Parathyroid adenoma (tissue), 2 donors: ENCODE measurements around the gene DNM2.

Source experiments
- H2AFZ ChIP-seq: fragments of 300-600 bp; sonication (generic); one replicate; pipeline ENCODE4 v1.7.0; 2017; ENCODE audit warnings: antibody characterized with exemption, mild to moderate bottlenecking
- H3K27ac ChIP-seq: fragments of 300-600 bp; sonication (generic); one replicate; pipeline ENCODE4 v1.7.0; 2017
- H3K27me3 ChIP-seq: fragments of 300-600 bp; sonication (generic); one replicate; pipeline ENCODE4 v1.7.0; 2017; ENCODE audit warnings: low read length; ENCODE audit not compliant: control insufficient read depth, insufficient read depth
- H3K36me3 ChIP-seq: fragments of 300-600 bp; sonication (generic); one replicate; pipeline ENCODE4 v1.7.0; 2017; ENCODE audit warnings: low read length; ENCODE audit not compliant: control insufficient read depth, insufficient read depth
- H3K4me1 ChIP-seq: fragments of 300-600 bp; sonication (generic); one replicate; pipeline ENCODE4 v1.7.0; 2017; ENCODE audit warnings: control low read depth
- H3K4me2 ChIP-seq: fragments of 300-600 bp; sonication (generic); one replicate; pipeline ENCODE4 v1.7.0; 2017; ENCODE audit warnings: low read length
- H3K4me3 ChIP-seq: fragments of 300-600 bp; sonication (generic); one replicate; pipeline ENCODE4 v1.7.0; 2017; ENCODE audit warnings: low read depth, low read length
- H3K79me2 ChIP-seq: fragments of 300-600 bp; sonication (generic); one replicate; pipeline ENCODE4 v1.7.0; 2017; ENCODE audit warnings: control low read depth
- H3K9ac ChIP-seq: fragments of 300-600 bp; sonication (generic); one replicate; pipeline ENCODE4 v1.7.0; 2017; ENCODE audit warnings: mild to moderate bottlenecking
- H3K9me3 ChIP-seq: fragments of 300-600 bp; sonication (generic); one replicate; pipeline ENCODE4 v1.7.0; 2017; ENCODE audit warnings: low read length; ENCODE audit not compliant: control insufficient read depth
- TF ChIP-seq, protein P1 (sequence below): fragments of 300-600 bp; sonication (generic); IDR thresholded peaks from one replicate; pipeline ENCODE4 v1.7.0; 2017; ENCODE audit warnings: antibody characterized with exemption, mild to moderate bottlenecking
- donor health status: primary hyperparathyroidism.

Gene DNM2

DNA sequence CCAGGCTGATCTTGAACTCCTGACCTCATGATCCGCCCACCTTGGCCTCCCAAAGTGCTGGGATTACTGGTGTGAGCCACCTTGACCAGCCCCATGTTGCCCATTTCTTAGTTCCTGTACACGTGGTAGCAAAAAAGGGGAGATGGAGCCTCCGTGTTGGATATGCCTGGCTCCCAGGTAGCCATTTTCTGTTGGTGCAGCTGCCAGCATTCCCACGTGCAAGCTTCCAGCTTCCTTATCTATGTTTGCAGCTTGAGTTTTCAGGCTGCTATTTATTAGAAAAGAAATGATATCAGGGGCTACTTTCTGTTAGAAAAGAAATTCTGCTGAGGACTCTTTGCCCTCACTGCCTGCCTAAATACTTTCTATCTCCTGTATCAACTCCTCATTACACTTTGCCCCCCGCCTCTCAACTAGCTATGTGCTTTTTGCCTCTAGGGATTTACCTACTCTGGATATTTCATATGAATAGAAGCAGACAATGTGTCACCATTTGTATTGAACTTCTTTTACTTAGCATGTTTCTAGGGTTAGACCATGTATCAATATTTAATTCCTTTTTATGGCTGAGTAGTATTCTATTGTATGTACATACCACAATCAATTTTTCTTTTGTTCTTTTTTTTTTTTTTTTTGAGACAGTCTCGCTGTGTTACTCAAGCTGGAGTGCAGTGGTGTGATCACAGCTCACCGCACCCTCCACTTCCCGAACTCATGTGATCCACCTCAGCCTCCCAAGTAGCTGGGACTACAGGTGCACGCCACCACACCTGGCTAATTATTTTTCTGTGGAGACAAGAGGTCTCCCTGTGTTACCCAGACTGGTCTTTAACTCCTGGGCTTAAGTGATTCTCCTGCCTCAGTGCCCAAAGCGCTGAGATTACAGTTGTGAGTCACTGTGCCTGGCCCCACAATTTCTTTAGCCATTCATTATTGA, 121.5 kb downstream of the DNM2 start:
- Histone ChIP-seq H2AFZ (no peak overlapping the region), H3K4me2 (no peak overlapping the region), H3K36me3 (no peaks in the 10 kb centered on the region), H3K27ac (no peak overlapping the region), H3K4me1 (no peaks in the 10 kb centered on the region), H3K9me3 (no peaks in the 10 kb centered on the region), H3K9ac (no peak overlapping the region), H3K27me3 (no peaks in the 10 kb centered on the region), H3K4me3 (no peak overlapping the region), H3K79me2 (no peaks in the 10 kb centered on the region)
- TF ChIP-seq, protein P1, sequence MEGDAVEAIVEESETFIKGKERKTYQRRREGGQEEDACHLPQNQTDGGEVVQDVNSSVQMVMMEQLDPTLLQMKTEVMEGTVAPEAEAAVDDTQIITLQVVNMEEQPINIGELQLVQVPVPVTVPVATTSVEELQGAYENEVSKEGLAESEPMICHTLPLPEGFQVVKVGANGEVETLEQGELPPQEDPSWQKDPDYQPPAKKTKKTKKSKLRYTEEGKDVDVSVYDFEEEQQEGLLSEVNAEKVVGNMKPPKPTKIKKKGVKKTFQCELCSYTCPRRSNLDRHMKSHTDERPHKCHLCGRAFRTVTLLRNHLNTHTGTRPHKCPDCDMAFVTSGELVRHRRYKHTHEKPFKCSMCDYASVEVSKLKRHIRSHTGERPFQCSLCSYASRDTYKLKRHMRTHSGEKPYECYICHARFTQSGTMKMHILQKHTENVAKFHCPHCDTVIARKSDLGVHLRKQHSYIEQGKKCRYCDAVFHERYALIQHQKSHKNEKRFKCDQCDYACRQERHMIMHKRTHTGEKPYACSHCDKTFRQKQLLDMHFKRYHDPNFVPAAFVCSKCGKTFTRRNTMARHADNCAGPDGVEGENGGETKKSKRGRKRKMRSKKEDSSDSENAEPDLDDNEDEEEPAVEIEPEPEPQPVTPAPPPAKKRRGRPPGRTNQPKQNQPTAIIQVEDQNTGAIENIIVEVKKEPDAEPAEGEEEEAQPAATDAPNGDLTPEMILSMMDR: no peak

DNA sequence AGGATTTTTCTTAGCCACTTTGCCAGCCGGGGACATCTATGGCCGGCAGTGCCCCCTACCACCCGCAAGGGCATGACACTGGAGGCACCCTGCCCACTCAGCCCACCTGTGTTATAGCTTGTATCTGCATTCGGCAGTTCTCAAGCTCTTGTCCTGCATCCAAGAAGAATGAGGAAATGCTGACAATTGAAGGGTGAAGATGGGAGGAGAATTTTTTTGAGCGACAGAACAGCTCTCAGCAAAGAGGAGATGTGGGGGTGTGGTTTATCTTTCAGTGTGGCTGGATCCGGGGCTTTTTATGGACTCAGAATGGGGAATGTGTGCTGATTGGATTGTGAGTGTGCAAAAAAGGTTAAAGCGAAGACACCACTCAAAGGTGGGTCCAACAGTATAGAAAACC, 124.9 kb downstream of the DNM2 start:
- Histone ChIP-seq H3K4me1 (no peaks in the 10 kb centered on the region), H3K36me3 (no peaks in the 10 kb centered on the region), H3K9me3 (no peaks in the 10 kb centered on the region), H3K27me3 (no peaks in the 10 kb centered on the region), H3K27ac (no peak overlapping the region), H2AFZ (no peak overlapping the region), H3K79me2 (no peaks in the 10 kb centered on the region), H3K4me3 (no peak overlapping the region), H3K9ac (no peak overlapping the region), H3K4me2 (no peak overlapping the region)
- TF ChIP-seq, protein P1: no peak

DNA sequence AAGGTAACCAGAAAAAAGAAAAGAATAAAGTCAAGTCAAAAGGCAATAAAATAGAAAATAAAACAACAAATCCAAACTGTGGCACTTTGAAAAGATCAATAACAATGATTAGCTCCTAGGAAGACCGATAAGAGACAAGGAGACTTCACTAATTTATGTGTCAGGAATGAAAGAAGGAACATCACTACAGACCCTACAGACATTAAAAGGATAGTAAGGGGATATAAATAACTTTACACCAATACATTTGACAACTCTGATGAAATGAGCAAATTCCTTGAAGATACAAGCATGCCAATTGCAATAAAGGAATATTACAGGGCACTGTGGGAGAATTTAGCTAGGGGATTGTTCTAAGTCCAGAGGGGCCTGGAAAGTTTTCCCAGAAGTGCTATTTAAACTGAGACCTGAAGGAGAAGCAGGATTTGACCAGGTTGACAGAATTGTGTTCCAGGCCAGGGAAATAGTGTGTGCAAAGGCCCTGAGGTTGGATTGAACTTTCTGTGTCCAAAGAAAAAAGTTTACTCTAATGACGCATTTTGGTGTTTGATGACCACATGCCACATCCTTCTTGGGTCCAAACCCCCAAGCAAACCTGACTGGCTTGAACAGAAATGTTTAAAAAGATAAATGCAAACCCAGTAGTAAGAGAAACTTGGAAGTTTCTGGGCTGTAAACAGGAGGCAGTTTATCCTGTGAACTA, 128.8 kb downstream of the DNM2 start:
- TF ChIP-seq, protein P1: no peak
- H3K4me2 ChIP-seq: no peak overlapping the region
- no peak overlapping the region for H2AFZ ChIP-seq
- no peaks in the 10 kb centered on the region for H3K4me1 ChIP-seq
- H3K9me3 ChIP-seq: no peaks in the 10 kb centered on the region
- no peaks in the 10 kb centered on the region for H3K36me3 ChIP-seq
- no peak overlapping the region for H3K4me3 ChIP-seq
- no peaks in the 10 kb centered on the region for H3K27me3 ChIP-seq
- H3K9ac ChIP-seq: no peak overlapping the region
- H3K79me2 ChIP-seq: no peaks in the 10 kb centered on the region
- H3K27ac ChIP-seq: no peak overlapping the region

DNA sequence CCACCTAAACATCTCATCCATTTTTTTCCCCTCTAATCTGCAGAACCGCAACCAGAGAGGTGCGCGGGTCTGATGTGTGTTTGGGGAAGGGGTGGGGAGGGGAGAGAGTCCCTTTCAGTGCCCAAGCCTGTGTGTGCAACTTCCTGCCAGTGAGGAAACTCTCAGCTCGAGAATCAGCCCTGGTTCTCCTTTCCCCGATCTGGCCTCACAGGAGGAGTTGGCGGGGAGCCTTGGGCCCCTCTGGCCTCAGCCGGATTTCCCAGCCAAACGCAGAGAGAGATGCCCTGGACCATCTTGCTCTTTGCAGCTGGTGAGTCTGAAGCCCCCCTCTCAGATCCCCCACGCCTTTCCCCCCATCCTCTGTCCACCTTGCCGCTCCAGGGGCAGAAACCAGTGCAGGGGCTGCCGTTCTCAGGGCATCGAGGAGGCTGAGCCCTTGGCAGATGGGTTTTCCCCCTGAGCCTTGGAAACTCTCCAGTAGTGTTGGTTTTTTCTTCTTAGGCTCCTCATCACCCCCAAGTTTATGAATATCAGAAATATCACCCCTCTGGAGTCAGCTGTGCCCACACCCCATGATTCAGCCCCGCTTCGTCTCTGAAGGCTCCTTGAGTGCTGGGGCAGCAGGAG, 130.5 kb downstream of the DNM2 start, which contains the start of gene C19orf38:
Gene C19orf38, plus strand, starts transcription at position 186 of the 627 bp plus-strand sequence. Its CDS starts 94 bp downstream, at position 280.
- Histone ChIP-seq H2AFZ (no peak within 1 kb of the TSS), H3K79me2 (no peaks in the 10 kb centered on the region), H3K36me3 (no peaks in the 10 kb centered on the region), H3K27me3 (no peaks in the 10 kb centered on the region), H3K9ac (no peak within 1 kb of the TSS), H3K4me2 (no peak within 1 kb of the TSS), H3K4me3 (no peak within 1 kb of the TSS), H3K27ac (no peak within 1 kb of the TSS), H3K4me1 (no peaks in the 10 kb centered on the region), H3K9me3 (no peaks in the 10 kb centered on the region)
- TF ChIP-seq, protein P1: no peak
